ENCODE data around the gene EIF3L. TPM values are rescaled to one million over a fixed set of nuclear protein-coding genes. Genes with fewer than 3 reads are reported as not detected.

EIF3L gene
- total RNA-seq, 1 experiment from 2014 or later: 402 TPM

- intact Hi-C loops (cut with micrococcal nuclease; ENCODE audit: unreplicated experiment): no loop called here
- Mint-ChIP-seq H3K4me1 (ENCODE audit: low read depth, unreplicated experiment) (no peaks in the 10 kb centered on the region), H3K27ac (ENCODE audit: unreplicated experiment) (no peak overlapping the region), H3K9me3 (ENCODE audit: low read depth, unreplicated experiment) (no peaks in the 10 kb centered on the region), H3K4me3 (ENCODE audit: low read depth, unreplicated experiment) (no peak overlapping the region), H3K36me3 (ENCODE audit: insufficient read depth, unreplicated experiment) (peaks cover 93% of the 10 kb centered on the region), H3K27me3 (ENCODE audit: unreplicated experiment) (no peaks in the 10 kb centered on the region)
- TF ChIP-seq CTCF (IDR thresholded peaks at IDR 0.05; ENCODE audit: unreplicated experiment): no peak
- no TSS peak for BruUV-seq (replicated peaks)
- CTCF ChIA-PET: no interaction called here
- DNase-seq: no peak
Observed at GRCh38 chr22:37870273-37870672, 21.1 kb downstream of the EIF3L start.

- Mint-ChIP-seq H3K9me3 (ENCODE audit: low read depth, unreplicated experiment) (no peaks in the 10 kb centered on the region), H3K36me3 (ENCODE audit: insufficient read depth, unreplicated experiment) (peaks cover 80% of the 10 kb centered on the region), H3K4me1 (ENCODE audit: low read depth, unreplicated experiment) (no peaks in the 10 kb centered on the region), H3K27ac (ENCODE audit: unreplicated experiment) (no peak overlapping the region), H3K27me3 (ENCODE audit: unreplicated experiment) (no peaks in the 10 kb centered on the region), H3K4me3 (ENCODE audit: low read depth, unreplicated experiment) (no peak overlapping the region)
- TF ChIP-seq CTCF (IDR thresholded peaks at IDR 0.05; ENCODE audit: unreplicated experiment): no peak
- CTCF ChIA-PET: no interaction called here
- DNase-seq: no peak
- intact Hi-C loops (cut with micrococcal nuclease; ENCODE audit: unreplicated experiment): no loop called here
- BruUV-seq (replicated peaks): no TSS peak
Observed at GRCh38 chr22:37880668-37881440, 31.6 kb downstream of the EIF3L start.

GRCh38 chr22:37884420-37884819 lies 35.2 kb downstream of the EIF3L start:
- CTCF ChIA-PET: no interaction called here
- no TSS peak for BruUV-seq (replicated peaks)

GRCh38 chr22:37887584-37888378 lies 38.6 kb downstream of the EIF3L start:
- intact Hi-C loops (cut with micrococcal nuclease; ENCODE audit: unreplicated experiment): loop anchor here (2.0 kb wide), 1 partner anchor 77 kb away; no protein-coding TSS in a partner anchor
- TF ChIP-seq CTCF (IDR thresholded peaks at IDR 0.05; ENCODE audit: unreplicated experiment): peak; percentile 49
- Mint-ChIP-seq H3K36me3 (ENCODE audit: insufficient read depth, unreplicated experiment) (peaks cover 73% of the 10 kb centered on the region), H3K4me1 (ENCODE audit: low read depth, unreplicated experiment) (peaks cover 9% of the 10 kb centered on the region), H3K9me3 (ENCODE audit: low read depth, unreplicated experiment) (no peaks in the 10 kb centered on the region), H3K27me3 (ENCODE audit: unreplicated experiment) (no peaks in the 10 kb centered on the region), H3K27ac (ENCODE audit: unreplicated experiment) (no peak overlapping the region), H3K4me3 (ENCODE audit: low read depth, unreplicated experiment) (no peak overlapping the region)
- DNase-seq: no peak
- no TSS peak for BruUV-seq (replicated peaks)
- CTCF ChIA-PET: interaction anchor here (0.9 to 1.9 kb wide), 3 partner anchors 8 to 18 kb away, joined by 4 to 10 read pairs (median 6); partner anchors contain the start of gene MICALL1

More at GRCh38 chr22:37884420-37884819, 35.2 kb downstream of the EIF3L start:
- no peak for DNase-seq
- no peaks in the 10 kb centered on the region for H3K27me3 Mint-ChIP-seq (ENCODE audit: unreplicated experiment)
- intact Hi-C loops (cut with micrococcal nuclease; ENCODE audit: unreplicated experiment): no loop called here
- H3K27ac Mint-ChIP-seq (ENCODE audit: unreplicated experiment): no peak overlapping the region
- H3K9me3 Mint-ChIP-seq (ENCODE audit: low read depth, unreplicated experiment): no peaks in the 10 kb centered on the region
- no peak for TF ChIP-seq CTCF (IDR thresholded peaks at IDR 0.05; ENCODE audit: unreplicated experiment)
- H3K4me3 Mint-ChIP-seq (ENCODE audit: low read depth, unreplicated experiment): no peak overlapping the region
- peaks cover 77% of the 10 kb centered on the region for H3K36me3 Mint-ChIP-seq (ENCODE audit: insufficient read depth, unreplicated experiment)
- peaks cover 7% of the 10 kb centered on the region for H3K4me1 Mint-ChIP-seq (ENCODE audit: low read depth, unreplicated experiment)

All from Calu3 (cell line).